Panc1 (cell line): ENCODE data around the gene TCHP.

ENCODE experiments used
- POLR2AphosphoS5 ChIP-seq: IDR thresholded peaks from 2 replicates; pipeline ENCODE4 v1.6.1; 2012; ENCODE audit warnings: mild to moderate bottlenecking, low read depth, low read length, moderate library complexity
- REST ChIP-seq, 2 experiments: IDR thresholded peaks; 2 replicates each; pipeline ENCODE4 v1.6.1; 2011 to 2012; ENCODE audit warnings: low read depth in 2 of 2, control low read depth in 1 of 2, low read length in 1 of 2, mild to moderate bottlenecking in 1 of 2, moderate library complexity in 1 of 2; ENCODE audit not compliant: insufficient read depth in 1 of 2
- SIN3A ChIP-seq: IDR thresholded peaks from 2 replicates; pipeline ENCODE4 v1.6.1; 2012; ENCODE audit warnings: low read depth, mild to moderate bottlenecking, low read length, moderate library complexity, borderline replicate concordance; ENCODE audit not compliant: insufficient read depth
- TF ChIP-seq, protein P1 (sequence below): fragments of 450-650 bp; IDR thresholded peaks from 2 replicates; pipeline ENCODE4 v1.5.1; 2017; ENCODE audit warnings: mild to moderate bottlenecking

GRCh38 chr12:109919456-109919855, 19.4 kb downstream of the TCHP start:
- TF ChIP-seq POLR2AphosphoS5 (no peak), REST (IDR thresholded peaks at IDR 0.05; ENCODE audit: insufficient read depth in 1 of 2, low read depth in 2 of 2, low read length in 1 of 2) (no peak), SIN3A (no peak)
- TF ChIP-seq, protein P1, sequence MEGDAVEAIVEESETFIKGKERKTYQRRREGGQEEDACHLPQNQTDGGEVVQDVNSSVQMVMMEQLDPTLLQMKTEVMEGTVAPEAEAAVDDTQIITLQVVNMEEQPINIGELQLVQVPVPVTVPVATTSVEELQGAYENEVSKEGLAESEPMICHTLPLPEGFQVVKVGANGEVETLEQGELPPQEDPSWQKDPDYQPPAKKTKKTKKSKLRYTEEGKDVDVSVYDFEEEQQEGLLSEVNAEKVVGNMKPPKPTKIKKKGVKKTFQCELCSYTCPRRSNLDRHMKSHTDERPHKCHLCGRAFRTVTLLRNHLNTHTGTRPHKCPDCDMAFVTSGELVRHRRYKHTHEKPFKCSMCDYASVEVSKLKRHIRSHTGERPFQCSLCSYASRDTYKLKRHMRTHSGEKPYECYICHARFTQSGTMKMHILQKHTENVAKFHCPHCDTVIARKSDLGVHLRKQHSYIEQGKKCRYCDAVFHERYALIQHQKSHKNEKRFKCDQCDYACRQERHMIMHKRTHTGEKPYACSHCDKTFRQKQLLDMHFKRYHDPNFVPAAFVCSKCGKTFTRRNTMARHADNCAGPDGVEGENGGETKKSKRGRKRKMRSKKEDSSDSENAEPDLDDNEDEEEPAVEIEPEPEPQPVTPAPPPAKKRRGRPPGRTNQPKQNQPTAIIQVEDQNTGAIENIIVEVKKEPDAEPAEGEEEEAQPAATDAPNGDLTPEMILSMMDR: no peak
